ENCODE data around the gene CENPT.
A peak's percentile ranks its signal among the peaks of the same experiment; 100 is the strongest.
"Not testable (repeated sequence)": the region's sequence is repeated elsewhere in the genome, so short reads cannot be mapped to it uniquely, and the experiment has no call there.

The CENPT gene

DNA sequence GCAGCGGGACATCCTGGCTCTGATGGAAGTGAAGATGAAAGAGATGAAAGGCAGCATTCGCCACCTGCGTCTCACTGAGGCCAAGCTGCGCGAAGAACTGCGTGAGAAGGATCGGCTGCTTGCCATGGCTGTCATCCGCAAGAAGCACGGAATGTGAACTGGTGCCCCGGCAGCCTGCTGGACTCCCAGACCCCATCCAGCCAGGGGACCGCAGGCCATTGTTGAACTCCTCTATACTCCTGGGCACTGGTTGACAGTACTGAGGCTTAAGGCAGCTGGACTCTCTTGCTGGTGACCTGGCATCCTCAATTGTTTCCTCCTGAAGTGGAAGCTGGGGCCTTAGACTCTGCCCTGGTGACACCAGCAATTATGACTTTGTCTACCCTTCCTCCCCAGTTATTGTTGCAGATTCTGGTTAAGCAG lies 4.1 kb downstream of the CENPT start:
- no peak for TF ChIP-seq CTCF (IDR thresholded peaks at IDR 0.05; ENCODE audit: low read depth, low read length)
- DNase-seq (ENCODE audit: low read depth in 2 of 2) = peak in 1 of 2 donors; percentile 45
- H3K4me3 ChIP-seq (replicated peaks in 1 of 2; ENCODE audit: low read depth in 2 of 2, low read length in 2 of 2) = peak overlapping the region; percentile 76 to 93

DNA sequence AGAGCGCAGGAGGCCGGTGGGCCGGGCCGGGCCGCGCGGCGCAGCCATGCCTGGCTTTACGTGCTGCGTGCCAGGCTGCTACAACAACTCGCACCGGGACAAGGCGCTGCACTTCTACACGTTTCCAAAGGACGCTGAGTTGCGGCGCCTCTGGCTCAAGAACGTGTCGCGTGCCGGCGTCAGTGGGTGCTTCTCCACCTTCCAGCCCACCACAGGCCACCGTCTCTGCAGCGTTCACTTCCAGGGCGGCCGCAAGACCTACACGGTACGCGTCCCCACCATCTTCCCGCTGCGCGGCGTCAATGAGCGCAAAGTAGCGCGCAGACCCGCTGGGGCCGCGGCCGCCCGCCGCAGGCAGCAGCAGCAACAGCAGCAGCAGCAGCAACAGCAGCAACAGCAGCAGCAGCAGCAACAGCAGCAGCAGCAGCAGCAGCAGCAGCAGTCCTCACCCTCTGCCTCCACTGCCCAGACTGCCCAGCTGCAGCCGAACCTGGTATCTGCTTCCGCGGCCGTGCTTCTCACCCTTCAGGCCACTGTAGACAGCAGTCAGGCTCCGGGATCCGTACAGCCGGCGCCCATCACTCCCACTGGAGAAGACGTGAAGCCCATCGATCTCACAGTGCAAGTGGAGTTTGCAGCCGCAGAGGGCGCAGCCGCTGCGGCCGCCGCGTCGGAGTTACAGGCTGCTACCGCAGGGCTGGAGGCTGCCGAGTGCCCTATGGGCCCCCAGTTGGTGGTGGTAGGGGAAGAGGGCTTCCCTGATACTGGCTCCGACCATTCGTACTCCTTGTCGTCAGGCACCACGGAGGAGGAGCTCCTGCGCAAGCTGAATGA lies 4.8 kb downstream of the CENPT start:
- peak; percentile 53 to 66 for DNase-seq (ENCODE audit: low read depth in 2 of 2)
- peak; percentile 39 for TF ChIP-seq CTCF (IDR thresholded peaks at IDR 0.05; ENCODE audit: low read depth, low read length)
- H3K4me3 ChIP-seq (replicated peaks in 1 of 2; ENCODE audit: low read depth in 2 of 2, low read length in 2 of 2) = peak overlapping the region; percentile 76 to 93

- DNase-seq (ENCODE audit: low read depth in 2 of 2) = peak; percentile 96 to 97
- TF ChIP-seq CTCF (IDR thresholded peaks at IDR 0.05; ENCODE audit: low read depth, low read length) = peak; percentile 90
- H3K4me3 ChIP-seq (replicated peaks in 1 of 2; ENCODE audit: low read depth in 2 of 2, low read length in 2 of 2) = peak within 1 kb of the TSS; percentile 76 to 93
Measured at GRCh38 chr16:67841816-67842508, 5.5 kb downstream of the CENPT start, which contains the start of gene THAP11. Gene THAP11, plus strand, starts transcription at chr16:67842320. Its CDS starts 235 bp downstream, at chr16:67842555.

DNA sequence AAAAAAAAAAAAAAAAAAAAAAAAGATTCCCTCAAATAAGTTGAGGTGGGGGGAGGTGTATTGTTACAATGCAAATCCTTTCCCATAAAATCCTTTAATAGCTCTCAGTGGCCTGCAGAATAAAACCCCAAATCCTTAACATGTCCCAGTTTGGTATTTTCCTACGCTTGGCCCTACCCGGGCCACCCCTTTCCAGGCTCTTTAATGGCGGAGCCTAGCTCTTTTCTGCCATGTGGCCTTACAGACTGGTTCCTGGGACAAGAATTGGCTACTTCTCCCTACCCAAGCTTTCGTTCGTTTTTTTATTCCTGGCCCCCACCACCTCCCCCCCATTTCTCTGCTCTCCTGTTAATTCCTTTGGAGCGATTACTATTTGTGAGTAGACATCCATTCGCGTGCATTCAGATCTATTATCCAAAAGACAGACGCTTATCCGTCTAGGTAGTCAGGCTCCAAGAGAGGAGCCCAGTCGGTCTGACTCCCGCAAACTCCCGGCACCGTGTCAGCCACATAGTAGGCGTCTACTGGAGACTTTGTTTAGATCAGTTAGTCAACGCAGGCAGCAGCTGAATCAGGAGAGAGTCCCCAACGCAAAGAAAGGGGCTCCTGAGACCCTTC lies 6.2 kb downstream of the CENPT start:
- DNase-seq (ENCODE audit: low read depth in 2 of 2) = no peak
- peak overlapping the region in 1 of 2 donors; percentile 93 for H3K4me3 ChIP-seq (replicated peaks in 1 of 2; ENCODE audit: low read depth in 2 of 2, low read length in 2 of 2)
- no peak for TF ChIP-seq CTCF (IDR thresholded peaks at IDR 0.05; ENCODE audit: low read depth, low read length)

DNA sequence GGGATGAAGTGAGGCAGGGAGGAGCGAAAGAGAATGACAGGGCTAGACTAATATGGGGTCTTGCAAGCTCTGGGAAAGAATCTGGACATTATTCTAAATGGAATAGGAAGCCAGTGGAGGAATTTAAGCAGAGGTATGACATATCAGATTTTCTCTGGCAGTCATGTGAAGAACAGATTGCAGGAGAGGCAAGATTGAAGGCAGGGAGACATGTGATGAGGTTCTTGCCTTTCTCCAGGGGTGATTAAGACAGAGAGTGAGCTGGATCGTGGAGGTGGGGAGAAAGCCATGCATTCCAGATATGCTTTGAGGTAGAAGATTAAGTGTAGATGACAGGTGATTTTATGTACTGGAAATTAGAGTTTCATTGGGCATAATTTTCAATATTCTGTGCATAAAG lies 9.7 kb downstream of the CENPT start:
- TF ChIP-seq CTCF (IDR thresholded peaks at IDR 0.05; ENCODE audit: low read depth, low read length) = no peak
- DNase-seq (ENCODE audit: low read depth in 2 of 2) = no peak

DNA sequence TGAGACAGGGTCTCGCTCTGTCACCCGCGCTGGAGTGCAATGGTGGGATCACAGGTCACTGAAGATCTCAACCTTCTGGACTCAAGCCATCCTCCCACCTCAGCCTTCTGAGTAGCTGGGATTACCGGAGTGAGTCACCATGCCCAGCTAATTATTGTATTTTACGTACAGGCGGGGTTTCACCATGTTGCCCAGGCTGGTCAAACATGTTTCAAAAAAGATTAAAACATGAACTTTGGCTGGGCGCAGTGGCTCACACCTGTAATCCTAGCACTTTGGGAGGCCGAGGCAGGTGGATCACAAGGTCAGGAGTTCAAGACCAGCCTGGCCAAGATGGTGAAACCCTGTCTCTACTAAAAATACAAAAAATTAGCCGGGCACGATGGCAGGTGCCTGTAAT lies 10.3 kb downstream of the CENPT start:
- not testable (repeated sequence) for DNase-seq (ENCODE audit: low read depth in 2 of 2); H3K4me3 ChIP-seq (replicated peaks in 1 of 2; ENCODE audit: low read depth in 2 of 2, low read length in 2 of 2)

More for the DNA sequence above, 9.7 kb downstream of the CENPT start:
- no peak overlapping the region for H3K4me3 ChIP-seq (replicated peaks in 1 of 2; ENCODE audit: low read depth in 2 of 2, low read length in 2 of 2)

DNA sequence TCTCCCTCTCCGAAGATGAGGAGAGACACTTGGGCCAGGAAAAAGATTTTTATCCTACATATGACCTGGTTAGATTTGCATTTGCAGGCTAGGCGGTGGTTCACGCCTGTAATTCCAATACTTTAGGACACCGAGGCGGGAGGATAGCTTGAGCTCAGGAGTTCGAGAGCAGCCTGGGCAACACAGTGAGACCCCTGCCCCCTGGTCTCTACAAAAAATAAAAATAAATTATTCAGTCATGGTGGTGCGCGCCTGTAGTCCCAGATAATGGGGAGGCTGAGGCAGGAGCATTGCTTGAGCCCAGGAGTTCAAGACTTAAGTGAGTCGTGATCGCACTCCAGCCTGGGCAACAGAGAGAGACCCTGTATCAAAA lies 13.3 kb downstream of the CENPT start:
- DNase-seq (ENCODE audit: low read depth in 2 of 2) = no peak
- peak overlapping the region in 1 of 2 donors; percentile 82 for H3K4me3 ChIP-seq (replicated peaks in 1 of 2; ENCODE audit: low read depth in 2 of 2, low read length in 2 of 2)
- no peak for TF ChIP-seq CTCF (IDR thresholded peaks at IDR 0.05; ENCODE audit: low read depth, low read length)
